Stimulated activated CD8-positive, alpha-beta memory T cell treated with anti-CD3 and anti-CD28 coated beads, Interleukin-7, amount 100 ng/mL, for 48 hours (primary cell): ENCODE data around the gene CROCC.
A peak's percentile ranks its signal among the peaks of the same experiment; 100 is the strongest.

Experiments used
- DNase-seq, 2 donors: peaks; one replicate each; pipeline ENCODE4 v3.0.0-alpha.2; 2020; ENCODE audit warnings: low read depth in 1 of 2; ENCODE audit errors: extremely low read depth in 1 of 2

Gene CROCC

DNA sequence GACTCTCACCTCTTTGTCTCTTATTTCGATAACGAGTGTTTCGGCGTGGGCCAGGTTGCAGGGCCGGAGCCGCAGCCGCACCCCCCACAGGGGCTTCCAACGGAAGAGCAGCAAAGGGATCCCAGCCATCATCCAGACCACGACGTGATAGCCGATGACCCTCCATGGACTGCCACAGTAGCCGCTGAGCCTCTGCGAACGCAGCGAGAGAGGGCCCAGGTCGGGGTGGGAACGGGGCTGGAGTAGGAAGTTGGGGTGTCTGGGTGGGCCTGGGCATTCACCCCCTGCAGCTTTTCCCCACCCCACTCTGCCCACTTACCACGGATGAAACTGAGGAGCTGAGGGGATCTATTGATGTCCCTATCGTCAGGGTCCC lies 83.6 kb downstream of the CROCC start:
- no peak for DNase-seq

DNA sequence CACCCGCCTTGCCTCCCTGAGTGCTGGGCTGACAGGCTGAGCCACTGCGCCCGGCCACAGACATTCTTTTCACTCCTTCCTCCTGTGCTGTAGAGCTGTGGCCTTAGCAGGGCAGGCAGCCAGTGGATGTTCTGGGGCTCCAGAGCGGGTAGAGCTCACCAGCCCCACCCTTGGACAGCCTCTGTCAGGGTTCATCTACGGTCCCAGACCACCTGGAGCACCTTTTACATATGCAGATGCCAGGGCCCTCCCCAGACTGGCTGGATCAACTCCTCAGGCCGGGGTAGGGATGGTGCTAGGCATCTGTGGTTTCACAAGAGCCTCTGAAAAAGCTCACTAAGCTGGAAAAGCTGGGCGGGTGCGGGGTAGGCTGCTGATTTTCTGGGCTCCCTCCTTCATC lies 85.4 kb downstream of the CROCC start:
- no peak for DNase-seq

DNA sequence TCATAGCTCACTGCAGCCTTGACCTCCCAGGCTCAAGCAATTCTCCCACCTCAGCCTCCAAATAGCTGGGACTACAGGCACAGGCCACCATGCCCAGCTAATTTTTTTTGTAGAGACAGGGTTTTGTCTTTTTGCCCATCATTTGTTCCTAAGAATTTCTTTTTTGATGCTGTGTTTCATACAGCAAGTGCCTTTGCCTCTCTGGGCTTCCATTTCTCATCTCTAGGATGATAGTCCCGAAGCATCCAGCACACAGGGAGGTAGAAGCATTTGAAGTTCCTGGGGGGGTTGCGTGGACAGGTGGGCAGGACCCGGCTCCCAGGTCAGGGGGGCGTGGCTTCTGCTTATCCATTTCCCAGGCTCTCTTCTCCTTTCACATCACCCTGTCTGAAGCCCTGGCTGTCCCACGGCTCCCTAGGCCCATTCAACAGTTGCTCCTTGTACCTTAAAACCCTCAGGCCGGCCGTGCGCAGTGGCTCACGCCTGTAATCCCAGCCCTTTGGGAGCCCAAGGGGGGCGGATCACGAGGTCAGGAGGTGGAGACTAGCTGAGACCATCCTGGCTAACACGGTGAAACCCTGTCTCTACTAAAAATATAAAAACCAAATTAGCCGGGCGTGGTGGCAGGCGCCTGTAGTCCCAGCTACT lies 86.6 kb downstream of the CROCC start:
- DNase-seq: no peak

DNA sequence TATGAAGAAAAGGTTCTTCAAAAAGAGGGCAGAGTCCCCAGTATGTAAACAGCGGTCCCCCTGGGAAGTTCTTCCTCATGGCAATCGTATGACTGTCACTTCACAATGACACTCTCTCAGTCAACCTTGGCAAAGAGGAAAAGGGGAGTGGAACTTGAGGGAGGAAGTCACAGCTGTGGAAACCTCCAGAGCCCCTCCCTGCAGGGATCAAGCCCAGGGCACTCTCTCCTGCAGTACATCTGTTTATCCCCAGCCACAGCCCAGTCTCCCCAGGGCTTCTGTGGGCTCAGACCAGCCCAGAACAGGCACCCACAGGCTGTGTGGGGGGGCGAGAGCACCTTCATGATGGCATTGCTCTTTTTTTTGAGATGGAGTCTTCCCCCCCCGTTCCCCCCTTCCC lies 88.0 kb downstream of the CROCC start:
- DNase-seq: no peak

DNA sequence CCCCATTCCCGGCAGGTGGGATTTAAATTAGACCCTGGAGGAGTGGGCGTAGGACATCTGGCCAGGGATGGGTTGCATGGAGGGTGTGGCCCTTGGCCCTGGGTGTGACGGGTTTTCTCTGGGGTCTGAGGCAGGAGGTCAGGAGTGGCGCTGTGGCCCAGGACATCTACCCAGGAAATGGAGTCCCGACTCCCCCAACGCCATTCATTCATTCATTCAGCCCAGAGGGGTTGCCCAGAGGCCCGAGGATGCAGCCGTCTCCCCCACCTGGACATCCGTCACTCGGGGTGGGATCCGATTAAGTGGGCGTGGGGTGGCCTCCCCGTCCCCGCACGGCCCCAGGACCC lies 89.3 kb downstream of the CROCC start:
- no peak for DNase-seq

DNA sequence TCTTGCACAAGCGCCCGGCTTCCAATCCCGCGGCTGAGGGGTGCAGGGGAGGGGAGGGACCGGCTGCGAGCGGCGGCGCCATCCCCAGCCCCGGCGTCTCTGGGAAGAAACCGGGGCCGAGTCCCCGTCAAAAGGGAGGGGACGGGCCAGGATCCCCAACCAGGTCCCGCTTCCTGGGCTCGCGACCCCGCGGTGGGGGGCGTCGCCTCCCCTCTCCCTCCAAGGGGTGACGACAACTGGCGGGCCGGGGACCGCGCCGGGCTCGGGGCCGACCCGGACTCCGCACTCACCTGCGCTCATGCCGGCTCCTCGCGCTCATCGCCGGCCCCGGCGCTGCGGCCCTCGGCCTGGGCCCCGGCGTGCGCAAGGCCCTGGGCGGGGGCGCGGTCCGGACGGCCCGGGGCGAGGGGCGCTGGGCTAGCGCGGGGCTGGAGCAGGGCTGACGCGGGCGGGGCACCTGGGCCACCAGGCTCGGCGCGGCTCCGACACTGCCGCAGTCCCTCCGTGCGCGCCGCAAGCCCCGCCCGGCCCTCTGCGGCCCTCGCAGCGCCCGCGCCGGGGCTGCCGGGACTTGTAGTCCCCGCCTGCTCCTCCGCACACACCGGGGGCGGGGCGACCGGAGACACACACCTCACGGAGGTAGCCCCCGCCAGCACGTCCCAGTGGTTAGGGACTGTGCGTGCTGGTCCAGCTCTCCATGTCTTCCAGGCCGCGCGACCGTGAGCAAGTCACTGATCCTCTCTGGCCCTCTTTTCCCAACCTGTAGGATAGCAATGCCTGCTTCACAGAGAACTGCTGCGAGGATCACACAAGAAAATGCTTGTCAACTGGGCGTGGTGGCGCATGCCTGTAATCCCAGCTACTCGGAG lies 89.9 kb downstream of the CROCC start, which contains the start of gene ATP13A2:
Gene ATP13A2 (minus strand): TSS at position 490 of the 869 bp plus-strand sequence. CDS start 190 bp downstream, at position 300.
- DNase-seq: peak; percentile 63 to 77

DNA sequence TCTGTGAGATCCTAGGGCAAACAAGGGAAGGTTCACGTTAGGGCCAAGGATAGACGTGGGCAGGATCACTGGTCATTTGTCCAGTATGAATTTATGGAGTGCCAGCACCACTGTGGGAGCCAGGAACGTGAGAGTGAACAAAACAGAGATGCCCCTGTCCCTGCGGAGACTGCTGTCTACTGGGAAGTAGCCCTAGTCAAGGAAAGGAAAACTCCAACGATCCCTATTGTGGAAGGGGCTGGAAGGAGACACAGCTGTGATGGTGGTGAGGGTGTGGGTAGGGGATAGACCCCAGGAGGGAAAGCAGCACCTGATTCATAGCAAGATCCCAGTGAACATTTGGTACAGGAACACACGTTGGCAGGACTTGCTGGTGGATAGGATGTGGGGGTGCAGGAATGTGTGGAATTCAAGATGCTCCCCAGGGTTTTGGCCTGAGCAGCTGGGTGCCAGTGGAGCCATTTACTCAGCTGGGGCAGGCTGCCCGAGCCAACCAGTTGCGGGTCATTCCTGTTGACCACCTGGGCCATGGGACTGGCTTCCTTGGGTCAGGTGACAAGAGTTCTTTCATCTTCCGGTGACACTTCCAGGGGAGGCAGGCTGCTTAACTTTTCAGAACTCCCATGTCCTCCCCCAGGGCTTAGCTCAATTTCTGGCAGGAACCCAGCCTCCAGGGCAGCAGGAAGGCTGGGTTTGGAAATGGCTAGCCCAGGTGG lies 91.2 kb downstream of the CROCC start:
- DNase-seq: no peak

DNA sequence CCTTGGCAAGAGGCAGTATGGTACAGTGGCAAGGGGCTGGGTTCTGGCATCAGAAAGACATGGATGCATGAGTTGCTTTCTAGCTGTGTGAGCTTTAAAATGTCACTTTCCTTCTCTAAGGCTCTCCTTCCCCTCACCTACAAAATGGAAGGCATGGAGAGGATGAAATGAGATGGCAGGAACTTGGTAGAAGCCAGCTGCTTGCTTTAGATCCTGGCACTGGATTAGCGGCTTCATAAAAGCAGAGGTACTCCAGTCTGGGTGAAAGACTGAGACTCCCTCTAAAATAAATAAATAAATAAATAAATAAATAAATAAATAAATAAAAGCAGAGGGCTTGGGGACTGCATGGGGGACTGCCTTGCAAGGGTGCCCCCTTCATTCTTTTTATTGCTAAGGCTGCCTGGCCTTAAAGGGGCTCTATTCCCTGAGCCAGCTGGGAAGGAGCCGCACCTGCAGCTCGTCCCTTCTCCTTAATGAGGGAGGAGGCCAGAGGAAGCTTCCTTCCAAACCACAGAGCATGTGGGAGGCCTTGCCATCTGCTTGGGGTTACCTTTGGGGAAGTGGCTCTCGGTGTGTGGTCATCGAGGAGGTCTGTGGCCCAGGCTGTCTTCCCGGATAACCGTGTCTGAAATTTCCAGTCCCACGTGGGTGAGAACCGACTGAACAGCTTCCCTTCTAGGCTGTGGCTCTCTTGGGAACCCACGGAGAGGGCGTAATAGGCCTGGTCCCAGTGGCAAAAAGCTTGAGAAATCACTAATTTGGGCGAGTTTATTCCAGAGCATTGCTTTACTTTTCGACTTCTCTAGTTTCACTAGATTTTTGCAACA lies 92.0 kb downstream of the CROCC start:
- no peak for DNase-seq

DNA sequence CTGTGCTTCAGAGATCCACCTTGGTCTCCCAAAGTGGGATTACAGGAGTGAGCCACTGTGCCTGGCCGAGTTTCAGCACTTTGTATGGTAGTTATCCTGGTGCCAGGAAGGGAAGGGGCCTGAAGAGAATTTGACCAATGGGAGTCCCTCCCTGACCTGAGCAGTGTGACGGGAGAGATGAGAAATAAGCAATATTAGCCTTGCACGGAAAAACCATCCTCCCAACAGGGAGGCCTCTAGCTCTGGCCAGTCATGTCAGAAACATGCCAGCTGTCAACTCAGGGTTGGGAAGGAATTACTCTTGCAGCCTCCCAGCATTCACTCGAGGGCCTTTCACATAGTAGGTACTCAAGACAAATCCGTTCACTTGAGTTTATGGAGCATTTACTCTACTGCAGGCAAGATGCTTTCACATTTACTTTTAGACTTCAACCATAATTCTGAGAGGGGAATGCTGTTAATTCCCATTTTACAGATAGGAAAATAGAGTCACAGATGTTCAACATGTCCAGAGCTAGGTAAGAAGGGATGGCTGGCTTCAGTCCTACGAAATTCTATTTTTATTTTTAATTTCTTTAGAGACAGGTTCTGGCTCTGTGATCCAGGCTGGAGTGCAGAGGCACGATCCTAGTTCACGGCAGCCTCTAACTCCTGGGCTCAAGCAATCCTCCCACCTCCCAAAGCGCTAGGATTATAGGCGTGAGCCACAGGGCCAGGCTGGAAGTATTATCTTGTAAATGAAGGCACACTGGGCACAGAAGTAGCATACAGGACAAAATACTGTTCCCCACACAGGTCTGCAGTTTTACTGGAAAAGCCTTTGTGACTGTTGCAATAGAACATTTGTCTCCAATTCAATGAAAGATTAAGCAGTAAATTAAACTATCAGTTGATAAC lies 93.2 kb downstream of the CROCC start:
- no peak for DNase-seq

DNA sequence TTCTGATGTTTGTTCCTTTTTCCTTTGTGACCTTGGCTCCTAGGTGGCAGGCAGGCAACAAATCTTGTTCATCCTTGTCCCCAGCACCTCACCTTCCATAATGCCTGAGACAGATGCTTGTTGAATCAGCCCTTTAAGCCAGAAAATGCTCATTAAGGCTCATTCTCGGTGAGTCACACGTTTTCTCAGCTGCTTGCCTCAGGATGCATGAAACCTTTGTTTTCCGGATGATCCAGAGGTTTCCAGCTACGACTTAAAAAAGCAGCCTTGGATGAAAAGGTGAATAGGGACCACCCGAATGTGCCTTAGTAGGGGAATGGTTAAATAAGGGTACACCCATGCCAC lies 94.6 kb downstream of the CROCC start:
- no peak for DNase-seq

DNA sequence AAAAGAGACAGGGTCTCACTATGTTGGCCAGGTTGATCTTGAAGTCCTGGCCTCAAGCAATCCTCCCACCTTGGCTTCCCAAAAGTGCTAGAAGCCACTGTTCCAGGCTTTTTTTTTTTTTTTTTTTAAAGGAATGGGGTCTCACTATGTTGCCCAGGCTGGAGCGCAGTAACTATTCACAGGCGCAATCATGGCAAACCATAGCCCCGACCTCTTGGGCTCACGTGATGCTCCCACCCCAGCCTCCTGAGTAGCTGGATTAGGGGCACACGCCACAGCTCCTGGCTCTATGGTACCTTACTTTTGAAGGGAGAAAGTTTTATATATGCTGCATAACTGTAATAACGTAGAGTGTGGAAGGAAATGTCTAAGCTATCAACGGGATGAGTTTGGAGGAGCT lies 95.7 kb downstream of the CROCC start:
- DNase-seq: no peak

DNA sequence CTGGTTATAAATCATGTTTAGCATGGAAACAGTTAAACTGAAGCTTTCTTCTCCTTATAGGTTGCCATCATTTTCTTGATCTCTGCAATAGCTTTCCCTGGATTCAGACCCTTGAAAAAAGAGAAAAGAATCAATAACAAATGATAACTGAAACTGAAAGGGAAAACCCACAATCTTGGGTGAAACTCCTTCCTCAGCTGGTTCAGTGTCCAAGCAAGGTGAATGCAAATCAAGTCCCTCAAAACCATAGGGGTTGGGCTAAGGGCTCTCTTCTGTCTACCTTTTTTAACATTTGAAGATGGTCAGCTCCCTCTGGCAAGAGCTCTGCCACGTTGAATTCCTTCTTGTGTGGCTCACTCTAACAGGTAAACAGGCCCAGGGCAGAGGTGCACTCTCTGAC lies 97.1 kb downstream of the CROCC start:
- DNase-seq: no peak

DNA sequence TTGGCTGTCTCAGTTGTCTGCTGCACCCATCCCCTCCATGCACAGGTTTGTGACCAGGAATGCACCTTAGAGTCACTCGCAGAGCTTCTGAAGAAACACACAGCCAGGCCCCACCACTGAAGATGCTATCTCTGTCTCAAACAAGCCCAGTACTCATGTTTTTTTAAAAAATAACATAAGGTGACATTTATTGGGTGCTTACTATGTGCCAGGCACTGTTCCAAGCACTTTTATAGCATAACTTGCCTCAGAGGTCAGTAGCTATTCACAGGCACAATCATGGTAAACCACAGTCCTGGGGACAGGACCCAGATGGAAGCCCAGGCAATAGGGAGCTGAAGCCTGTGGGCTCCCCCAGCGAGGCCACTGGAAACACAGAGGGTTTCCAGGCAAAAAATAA lies 98.8 kb downstream of the CROCC start:
- DNase-seq: no peak

DNA sequence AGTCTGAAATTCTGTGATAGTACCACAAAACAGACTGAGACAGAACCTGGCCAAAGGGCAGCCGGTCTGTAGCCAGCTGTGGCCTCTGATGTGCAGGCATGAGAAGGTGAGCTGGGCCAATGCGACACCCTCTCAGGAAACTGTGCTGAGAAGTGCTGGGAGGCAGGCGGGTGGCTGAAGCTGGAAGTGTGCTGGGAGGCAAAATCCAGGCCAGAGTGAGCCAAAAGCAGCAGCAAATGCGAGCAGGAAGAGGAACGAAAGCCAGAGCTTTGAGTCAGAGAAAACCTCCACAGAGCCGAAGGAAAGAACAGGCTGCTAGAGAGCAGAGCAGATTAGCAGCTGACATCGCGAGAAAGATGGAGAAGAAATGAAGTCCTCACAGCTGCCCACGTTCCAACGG lies 100.2 kb downstream of the CROCC start:
- DNase-seq: no peak
